Mucosa of descending colon (tissue), 3 donors: Measurements from ENCODE around the gene INS. TPM values are rescaled to one million over a fixed set of nuclear protein-coding genes. Genes with fewer than 3 reads are reported as not detected.
"Not testable (repeated sequence)": the region's sequence is repeated elsewhere in the genome, so short reads cannot be mapped to it uniquely, and the experiment has no call there.

Experiments used
- ATAC-seq: fragments of 200-7000 bp; cut with Tn5 transposase; one replicate; pipeline ENCODE4 v1.9.1; 2020; ENCODE audit warnings: mild to moderate bottlenecking, moderate library complexity
- DNase-seq, 3 donors: peaks; one replicate each; pipeline ENCODE4 v3.0.0-alpha.2; 2020
- H3K36me3 ChIP-seq: fragments of 200-600 bp; one replicate; pipeline ENCODE4 v1.8.0; 2021; ENCODE audit warnings: low read depth, mild to moderate bottlenecking
- H3K4me1 ChIP-seq: fragments of 200-600 bp; one replicate; pipeline ENCODE4 v1.8.0; 2021; ENCODE audit warnings: low read depth, mild to moderate bottlenecking
- H3K4me3 ChIP-seq: fragments of 200-600 bp; one replicate; pipeline ENCODE4 v1.8.0; 2021; ENCODE audit warnings: mild to moderate bottlenecking
- H3K9me3 ChIP-seq: fragments of 200-600 bp; one replicate; pipeline ENCODE4 v1.8.0; 2021; ENCODE audit warnings: mild to moderate bottlenecking
- intact Hi-C, 2 donors: fragments of 100-400 bp; cut with DNase I in 1 of 2; cut with micrococcal nuclease in 1 of 2; formaldehyde crosslinking; loops; one replicate each; pipeline versions ENCODE4 v1.11.0 to v1.11.1; 2022; cut with DNase I, micrococcal nuclease
- total RNA-seq, 3 donors: library from RNA; stranded (reverse); fragmentation: NEBNext Ultra II Directional in 2 of 3; extraction: Animal tissue kit (Norgen Biotek cat#: 25700) in 2 of 3; gene quantifications; one replicate each; pipeline versions ENCODE4 v1.2.1 to v1.2.4, GENCODE V29; 2021 to 2023
- TF ChIP-seq, protein P1 (sequence below): fragments of 200-600 bp; IDR thresholded peaks from one replicate; pipeline ENCODE4 v1.8.0; 2022; ENCODE audit warnings: antibody characterized with exemption, mild to moderate bottlenecking
- donor health status: DM: no; HTN: no; CAD: no; lungs with moderate emphysema.
- donor health status: DM: no; HTN: no; CAD: no.
- donor health status: DM: no; HTN: yes; CAD: no.

INS gene
- total RNA-seq, 3 donors from 2014 or later: not detected

DNA sequence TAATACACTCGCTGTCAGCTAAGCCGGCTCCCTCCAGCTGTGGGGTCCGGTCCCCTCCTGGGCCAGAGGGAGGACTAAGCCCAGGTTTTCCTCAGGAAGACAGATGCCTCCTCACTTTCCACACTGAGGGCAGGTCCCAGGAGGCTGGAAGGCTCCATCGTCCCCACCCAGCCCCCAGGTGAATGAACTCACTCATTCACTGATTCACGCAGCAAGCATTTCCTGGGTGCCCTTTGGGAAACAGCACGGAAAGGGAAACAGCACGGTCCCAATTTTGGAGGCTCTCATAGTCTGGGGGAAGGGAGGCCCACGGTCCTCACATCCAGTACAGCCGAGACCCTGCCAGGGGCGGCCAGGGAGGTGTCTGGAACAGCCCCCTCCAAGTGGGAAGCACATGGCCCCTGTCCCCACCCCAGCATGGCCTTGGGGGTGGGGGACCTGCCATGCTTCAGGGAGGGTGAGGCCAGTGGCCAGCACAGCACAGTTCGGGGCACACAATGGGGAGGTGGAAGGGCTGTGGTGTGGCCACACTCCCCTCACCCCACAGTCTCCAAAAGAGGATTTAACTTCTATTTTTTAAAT lies 19.9 kb upstream of the INS start:
- intact Hi-C loops: loop anchor here in 1 of 2 donors (10.0 kb wide), 1 partner anchor 244 kb away; no protein-coding TSS in a partner anchor
- H3K36me3 ChIP-seq: no peaks in the 10 kb centered on the region
- DNase-seq (no peak), ATAC-seq (no peak)
- no peaks in the 10 kb centered on the region for H3K9me3 ChIP-seq
- no peaks in the 10 kb centered on the region for H3K4me1 ChIP-seq
- H3K4me3 ChIP-seq: no peak overlapping the region
- TF ChIP-seq, protein P1, sequence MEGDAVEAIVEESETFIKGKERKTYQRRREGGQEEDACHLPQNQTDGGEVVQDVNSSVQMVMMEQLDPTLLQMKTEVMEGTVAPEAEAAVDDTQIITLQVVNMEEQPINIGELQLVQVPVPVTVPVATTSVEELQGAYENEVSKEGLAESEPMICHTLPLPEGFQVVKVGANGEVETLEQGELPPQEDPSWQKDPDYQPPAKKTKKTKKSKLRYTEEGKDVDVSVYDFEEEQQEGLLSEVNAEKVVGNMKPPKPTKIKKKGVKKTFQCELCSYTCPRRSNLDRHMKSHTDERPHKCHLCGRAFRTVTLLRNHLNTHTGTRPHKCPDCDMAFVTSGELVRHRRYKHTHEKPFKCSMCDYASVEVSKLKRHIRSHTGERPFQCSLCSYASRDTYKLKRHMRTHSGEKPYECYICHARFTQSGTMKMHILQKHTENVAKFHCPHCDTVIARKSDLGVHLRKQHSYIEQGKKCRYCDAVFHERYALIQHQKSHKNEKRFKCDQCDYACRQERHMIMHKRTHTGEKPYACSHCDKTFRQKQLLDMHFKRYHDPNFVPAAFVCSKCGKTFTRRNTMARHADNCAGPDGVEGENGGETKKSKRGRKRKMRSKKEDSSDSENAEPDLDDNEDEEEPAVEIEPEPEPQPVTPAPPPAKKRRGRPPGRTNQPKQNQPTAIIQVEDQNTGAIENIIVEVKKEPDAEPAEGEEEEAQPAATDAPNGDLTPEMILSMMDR: no peak

DNA sequence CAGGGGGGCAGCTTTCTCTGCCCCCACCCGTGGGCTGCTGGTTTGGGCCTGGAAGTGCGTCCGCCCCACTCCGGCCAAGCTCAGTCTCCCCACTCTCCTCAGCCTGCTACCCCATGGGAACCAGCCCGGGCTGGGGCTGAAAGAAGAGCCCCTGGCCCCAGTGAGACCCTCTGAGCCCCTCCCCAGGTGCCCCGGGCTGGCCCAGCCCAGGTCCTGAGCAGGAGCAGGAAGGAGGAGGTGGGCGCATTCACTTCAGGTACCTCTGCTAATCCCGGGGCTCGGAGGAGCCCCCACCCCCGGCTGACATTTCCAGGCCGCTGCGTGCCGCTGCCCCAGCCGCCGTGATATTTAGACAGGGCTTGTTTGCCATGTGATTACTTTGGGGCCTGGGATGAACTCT lies 19.3 kb upstream of the INS start:
- H3K36me3 ChIP-seq: no peaks in the 10 kb centered on the region
- ATAC-seq (no peak), DNase-seq (no peak)
- TF ChIP-seq, protein P1: no peak
- H3K4me1 ChIP-seq: no peaks in the 10 kb centered on the region
- no peak overlapping the region for H3K4me3 ChIP-seq
- H3K9me3 ChIP-seq: no peaks in the 10 kb centered on the region
- intact Hi-C loops: loop anchor here in 1 of 2 donors (10.0 kb wide), 1 partner anchor 244 kb away; no protein-coding TSS in a partner anchor

DNA sequence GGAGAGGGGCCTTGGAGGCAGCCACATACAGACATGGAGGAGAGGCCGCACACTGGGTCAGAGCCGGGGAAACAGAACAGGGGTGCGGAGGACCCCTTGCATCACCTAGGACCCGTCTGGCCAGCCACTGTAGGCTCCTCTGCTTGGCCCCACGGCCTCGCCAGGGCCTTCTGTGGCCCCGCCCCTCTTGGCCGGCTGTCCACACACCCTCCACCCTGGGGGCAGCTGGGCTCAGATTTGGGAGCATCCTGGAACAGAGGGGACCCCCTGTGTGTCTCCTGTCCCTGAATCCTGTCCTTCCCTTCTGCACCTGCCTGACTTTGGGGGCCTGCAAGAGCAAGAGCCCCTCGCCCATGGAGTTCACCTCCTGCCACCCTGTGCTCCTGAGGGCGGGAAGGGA lies 18.5 kb upstream of the INS start:
- intact Hi-C loops: no loop called here
- Histone ChIP-seq H3K4me1 (no peaks in the 10 kb centered on the region), H3K9me3 (no peaks in the 10 kb centered on the region), H3K4me3 (no peak overlapping the region), H3K36me3 (no peaks in the 10 kb centered on the region)
- DNase-seq (no peak), ATAC-seq (no peak)
- TF ChIP-seq, protein P1: no peak

DNA sequence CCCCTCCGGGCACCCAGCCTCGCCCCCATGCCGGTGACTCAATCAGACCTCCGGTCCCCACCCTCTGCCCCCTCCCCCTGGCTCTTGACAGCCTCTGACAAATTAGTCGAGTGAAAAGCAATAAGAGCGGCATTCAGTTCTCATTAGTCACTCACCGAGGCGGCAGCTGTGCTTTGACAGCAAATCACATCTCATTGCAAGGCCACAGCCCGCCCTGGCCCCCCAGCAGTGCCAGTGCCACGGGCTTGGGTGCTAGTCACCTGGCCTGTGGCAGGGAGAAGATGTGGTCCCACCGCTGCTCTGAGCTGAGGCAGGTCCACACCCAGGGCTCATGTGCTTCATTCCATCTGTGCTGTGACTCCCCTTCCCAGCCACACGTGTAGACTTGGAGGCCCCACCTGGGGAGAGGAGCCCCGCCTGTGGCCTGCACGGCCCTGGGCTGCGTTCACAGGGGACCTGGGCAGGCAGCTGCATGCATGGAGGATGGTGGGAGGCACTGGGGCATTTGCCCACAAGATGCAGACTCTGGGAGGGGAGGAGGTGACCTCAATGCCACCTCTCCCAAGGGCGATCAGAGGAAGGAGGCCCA lies 18.0 kb upstream of the INS start:
- Histone ChIP-seq H3K36me3 (no peaks in the 10 kb centered on the region), H3K9me3 (no peaks in the 10 kb centered on the region), H3K4me3 (no peak overlapping the region), H3K4me1 (no peaks in the 10 kb centered on the region)
- intact Hi-C loops: no loop called here
- TF ChIP-seq, protein P1: no peak
- ATAC-seq (no peak), DNase-seq (no peak)

DNA sequence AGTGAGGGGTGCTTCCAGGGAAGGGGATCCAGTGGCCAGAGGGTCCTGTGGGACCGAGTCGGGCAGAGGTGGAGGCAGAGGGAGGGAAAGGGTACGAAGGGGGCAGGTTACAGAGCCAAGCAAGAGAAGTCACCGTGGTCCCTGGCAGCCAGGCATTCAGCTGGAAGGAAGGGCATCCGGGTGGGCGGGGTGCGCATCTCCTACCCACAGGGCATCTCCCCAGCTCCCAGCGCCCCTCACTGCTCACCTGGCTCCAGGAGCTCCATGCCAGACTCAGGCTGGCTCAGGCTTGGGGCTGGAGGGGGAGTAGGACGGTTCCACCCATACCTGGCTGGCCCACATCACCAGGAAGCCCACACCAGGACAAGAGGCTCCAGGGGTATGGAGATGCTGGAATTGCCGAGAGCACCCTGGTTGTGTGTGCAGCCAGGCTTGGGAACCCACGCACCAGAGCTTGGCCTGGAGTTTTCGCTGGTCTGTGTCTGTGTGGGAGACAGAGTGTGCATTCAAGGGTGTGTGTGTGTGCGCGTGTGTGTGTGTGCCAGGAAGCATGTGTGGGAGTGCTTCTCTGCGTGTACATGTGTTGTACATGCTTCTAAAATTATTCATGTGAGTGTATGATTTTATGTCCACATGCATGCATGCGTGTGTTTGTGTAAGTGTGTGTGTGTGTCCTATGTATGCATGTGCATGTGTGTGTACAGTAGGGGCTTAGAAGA lies 17.2 kb upstream of the INS start:
- H3K9me3 ChIP-seq, ATAC-seq, H3K4me3 ChIP-seq, intact Hi-C loops, DNase-seq, H3K4me1 ChIP-seq, H3K36me3 ChIP-seq: not testable (repeated sequence)

DNA sequence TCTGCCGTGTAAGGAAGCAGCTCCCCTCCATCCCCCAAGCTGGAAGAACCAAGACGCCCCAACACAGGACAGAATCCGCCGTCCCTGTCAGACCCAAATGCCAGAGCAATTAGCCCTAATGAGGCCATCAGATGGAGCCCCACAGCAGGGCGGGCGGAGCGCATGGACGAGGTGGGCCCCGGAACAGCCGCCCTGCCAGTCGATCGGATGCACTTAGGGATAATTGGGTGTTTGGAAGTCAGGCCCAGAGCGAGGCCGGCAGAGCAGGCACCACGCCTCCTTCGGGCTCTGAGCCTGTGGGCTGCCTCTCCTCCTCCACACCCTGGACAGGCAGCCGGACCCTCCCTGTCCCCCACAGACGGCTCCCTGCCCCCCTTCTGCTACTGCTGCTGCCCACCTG lies 16.1 kb upstream of the INS start:
- H3K36me3 ChIP-seq: no peaks in the 10 kb centered on the region
- intact Hi-C loops: no loop called here
- TF ChIP-seq, protein P1: no peak
- no peaks in the 10 kb centered on the region for H3K9me3 ChIP-seq
- DNase-seq (no peak), ATAC-seq (no peak)
- no peaks in the 10 kb centered on the region for H3K4me1 ChIP-seq
- H3K4me3 ChIP-seq: no peak overlapping the region
